Measurements from ENCODE around the gene LRRFIP1. TPM values are rescaled to one million over a fixed set of nuclear protein-coding genes. Genes with fewer than 3 reads are reported as not detected.

Gene LRRFIP1
- total and polyA plus RNA-seq, 7 donors = 42.3 to 108 (median 91.9) TPM

DNA sequence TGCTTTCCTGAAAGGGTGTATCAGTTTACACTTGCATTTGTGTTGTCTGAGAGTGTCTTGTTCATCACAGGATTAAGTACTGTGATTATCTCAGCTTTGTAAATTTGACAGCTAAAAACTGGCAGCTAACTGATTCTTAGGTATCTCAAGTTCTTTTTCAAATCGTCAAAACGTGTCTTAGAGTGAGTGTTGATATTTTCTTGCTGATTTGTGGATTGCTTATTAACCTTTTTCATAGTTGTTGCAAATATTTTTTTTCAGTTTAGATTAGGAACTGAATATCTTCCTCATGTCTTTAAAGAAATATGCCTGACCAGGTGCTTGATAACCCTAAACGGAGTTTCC is 41.9 kb downstream of the LRRFIP1 start:
- WGBS, 3 donors = 17 to 24% (median 18%) methylated on average over 3 of the region's 3 CpGs
- intact Hi-C loops (cut with DNase I) = no loop called here
- peaks cover 49% of the 10 kb centered on the region for H3K4me1 ChIP-seq

DNA sequence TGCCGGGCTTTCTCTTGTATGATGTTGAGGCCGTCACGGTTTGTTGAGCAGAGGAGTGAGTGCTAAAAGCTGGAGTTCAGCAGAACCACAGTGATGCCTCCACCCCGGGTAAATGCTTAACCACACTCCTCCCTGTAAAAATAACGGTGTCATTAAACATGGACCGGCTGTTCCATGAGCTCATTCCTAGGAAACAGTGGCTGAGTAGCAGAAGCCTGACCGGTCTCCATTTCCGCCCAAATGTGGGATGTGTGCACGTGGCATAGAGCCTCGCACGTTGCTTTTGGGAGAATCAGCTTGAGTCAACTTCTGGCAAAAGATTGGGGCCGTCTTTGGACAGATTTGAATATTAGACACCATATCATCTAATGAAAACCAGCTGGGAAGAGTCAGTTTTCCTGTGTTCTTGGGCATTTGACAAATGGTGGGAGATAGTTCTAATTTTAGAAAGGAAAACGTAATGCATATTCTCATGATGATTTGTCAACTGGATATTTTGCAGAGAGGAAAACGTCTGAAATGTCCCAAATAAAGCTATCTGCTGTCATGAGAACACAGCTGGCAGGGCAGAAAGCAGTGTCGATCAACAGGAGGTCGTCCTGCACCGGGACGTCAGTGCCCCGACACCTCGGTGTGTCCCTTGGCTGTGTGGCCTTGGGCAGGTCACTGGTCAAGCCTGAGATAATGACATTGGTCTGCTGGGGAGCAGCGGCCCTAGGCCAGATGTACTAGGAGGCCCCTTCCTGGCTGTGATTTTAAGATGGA is 42.4 kb downstream of the LRRFIP1 start:
- 18 to 37% (median 19%) methylated on average over 21 of the region's 21 CpGs for WGBS, 3 donors
- Histone ChIP-seq H3K27ac (peak overlapping the region; percentile 93), H3K9me3 (no peaks in the 10 kb centered on the region), H3K36me3 (ENCODE audit: insufficient read depth in 1 of 2, low read depth in 1 of 2) (no peaks in the 10 kb centered on the region), H3K4me3 (peak overlapping the region; percentile 20), H3K4me1 (peaks cover 51% of the 10 kb centered on the region), H3K27me3 (ENCODE audit: insufficient read depth in 3 of 3, low read length in 2 of 3) (no peaks in the 10 kb centered on the region)
- intact Hi-C loops (cut with DNase I) = loop anchor here in 1 of 2 donors (5.0 kb wide), 1 partner anchor 73 kb away; no protein-coding TSS in a partner anchor
- TF ChIP-seq, protein P1, sequence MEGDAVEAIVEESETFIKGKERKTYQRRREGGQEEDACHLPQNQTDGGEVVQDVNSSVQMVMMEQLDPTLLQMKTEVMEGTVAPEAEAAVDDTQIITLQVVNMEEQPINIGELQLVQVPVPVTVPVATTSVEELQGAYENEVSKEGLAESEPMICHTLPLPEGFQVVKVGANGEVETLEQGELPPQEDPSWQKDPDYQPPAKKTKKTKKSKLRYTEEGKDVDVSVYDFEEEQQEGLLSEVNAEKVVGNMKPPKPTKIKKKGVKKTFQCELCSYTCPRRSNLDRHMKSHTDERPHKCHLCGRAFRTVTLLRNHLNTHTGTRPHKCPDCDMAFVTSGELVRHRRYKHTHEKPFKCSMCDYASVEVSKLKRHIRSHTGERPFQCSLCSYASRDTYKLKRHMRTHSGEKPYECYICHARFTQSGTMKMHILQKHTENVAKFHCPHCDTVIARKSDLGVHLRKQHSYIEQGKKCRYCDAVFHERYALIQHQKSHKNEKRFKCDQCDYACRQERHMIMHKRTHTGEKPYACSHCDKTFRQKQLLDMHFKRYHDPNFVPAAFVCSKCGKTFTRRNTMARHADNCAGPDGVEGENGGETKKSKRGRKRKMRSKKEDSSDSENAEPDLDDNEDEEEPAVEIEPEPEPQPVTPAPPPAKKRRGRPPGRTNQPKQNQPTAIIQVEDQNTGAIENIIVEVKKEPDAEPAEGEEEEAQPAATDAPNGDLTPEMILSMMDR (IDR thresholded peaks at IDR 0.05) = no peak
- DNase-seq (peak; percentile 78 to 79), ATAC-seq (peak; percentile 77 to 82 (median 79))

More for the DNA sequence above, 41.9 kb downstream of the LRRFIP1 start:
- H3K27me3 ChIP-seq (ENCODE audit: insufficient read depth in 3 of 3, low read length in 2 of 3) = no peaks in the 10 kb centered on the region
- H3K27ac ChIP-seq = peak overlapping the region; percentile 93
- H3K9me3 ChIP-seq = no peaks in the 10 kb centered on the region
- TF ChIP-seq, protein P1 (IDR thresholded peaks at IDR 0.05) = no peak
- no peaks in the 10 kb centered on the region for H3K36me3 ChIP-seq (ENCODE audit: insufficient read depth in 1 of 2, low read depth in 1 of 2)
- H3K4me3 ChIP-seq = peak overlapping the region; percentile 20
- ATAC-seq (no peak), DNase-seq (no peak)

DNA sequence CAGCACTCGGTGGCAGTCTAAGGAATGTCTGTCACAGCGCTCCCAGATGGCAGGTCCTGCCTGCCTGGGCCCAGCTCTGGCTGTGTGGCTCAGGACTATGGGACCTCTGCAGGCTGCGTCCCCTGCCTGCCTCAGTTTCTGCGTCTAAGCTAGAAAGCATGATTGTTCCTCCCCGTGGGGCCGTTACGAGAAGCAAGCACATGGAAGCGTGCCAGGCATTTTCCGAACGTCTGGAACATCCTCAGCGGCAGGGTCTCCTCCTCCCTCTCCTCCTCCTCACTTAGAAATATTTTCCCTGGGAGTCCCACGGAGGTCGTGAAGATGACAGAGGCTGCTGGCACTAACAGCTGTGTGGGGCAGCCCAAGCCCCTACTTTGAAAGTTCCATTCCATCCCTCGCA is 43.3 kb downstream of the LRRFIP1 start:
- Histone ChIP-seq H3K27ac (peak overlapping the region; percentile 93), H3K4me3 (no peak overlapping the region), H3K4me1 (peaks cover 59% of the 10 kb centered on the region), H3K27me3 (ENCODE audit: insufficient read depth in 3 of 3, low read length in 2 of 3) (no peaks in the 10 kb centered on the region), H3K36me3 (ENCODE audit: insufficient read depth in 1 of 2, low read depth in 1 of 2) (no peaks in the 10 kb centered on the region), H3K9me3 (no peaks in the 10 kb centered on the region)
- 35 to 55% (median 38%) methylated on average over 14 of the region's 14 CpGs for WGBS, 3 donors
- TF ChIP-seq, protein P1 (IDR thresholded peaks at IDR 0.05) = no peak
- DNase-seq (peak in 1 of 2 donors; percentile 69), ATAC-seq (no peak)
- intact Hi-C loops (cut with DNase I) = loop anchor here in 1 of 2 donors (5.0 kb wide), 1 partner anchor 73 kb away; no protein-coding TSS in a partner anchor

DNA sequence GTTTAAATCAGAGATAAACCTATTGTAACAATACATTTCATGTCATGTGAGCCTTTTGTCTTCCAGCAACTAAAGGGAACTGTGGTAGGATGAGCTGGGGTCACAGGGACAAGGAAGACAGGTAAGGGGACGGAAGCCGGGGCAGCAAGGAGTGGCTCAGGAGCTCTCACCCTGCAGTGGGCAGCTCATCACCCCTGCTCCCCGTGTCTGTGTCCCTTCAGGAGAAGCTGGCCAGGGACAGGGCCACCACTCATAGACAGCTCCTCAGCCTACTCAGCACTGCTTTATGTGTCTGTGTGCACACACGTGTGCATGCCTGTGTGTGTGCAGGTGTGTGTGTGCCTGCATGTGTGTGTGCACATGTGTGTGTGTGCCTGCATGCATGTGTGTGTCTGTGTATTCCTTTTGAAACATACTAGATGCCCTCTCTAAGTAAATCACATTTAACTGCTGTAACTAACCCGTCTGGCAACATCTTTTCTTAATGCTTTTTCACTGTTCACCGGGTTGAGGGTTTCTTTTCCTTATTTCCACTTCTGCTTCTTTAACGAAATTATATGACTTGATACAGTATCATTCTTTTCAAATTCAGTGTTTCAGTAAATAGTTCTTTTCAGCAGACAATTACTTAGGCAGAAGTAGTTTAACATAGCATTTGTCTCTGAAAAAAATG is 44.2 kb downstream of the LRRFIP1 start:
- TF ChIP-seq, protein P1 (IDR thresholded peaks at IDR 0.05) = no peak
- Histone ChIP-seq H3K27me3 (ENCODE audit: insufficient read depth in 3 of 3, low read length in 2 of 3) (no peaks in the 10 kb centered on the region), H3K4me3 (no peak overlapping the region), H3K27ac (peak overlapping the region; percentile 93), H3K9me3 (no peaks in the 10 kb centered on the region), H3K4me1 (peaks cover 68% of the 10 kb centered on the region), H3K36me3 (ENCODE audit: insufficient read depth in 1 of 2, low read depth in 1 of 2) (no peaks in the 10 kb centered on the region)
- DNase-seq (no peak), ATAC-seq (no peak)
- 77 to 87% (median 78%) methylated on average over 7 of the region's 7 CpGs for WGBS, 3 donors
- intact Hi-C loops (cut with DNase I) = loop anchor here (2.0 to 5.0 kb wide), 2 partner anchors 73 to 74 kb away; no protein-coding TSS in a partner anchor

Data from psoas muscle (tissue), 8 donors.